A673 (cell line): Measurements from ENCODE around the gene SARDH.

Source experiments
- EZH2 ChIP-seq: fragments of 200-600 bp; sonication (generic); IDR thresholded peaks from 2 replicates; pipeline ENCODE4 v1.6.1; 2017; ENCODE audit warnings: borderline replicate concordance, low read depth, mild to moderate bottlenecking, mixed read lengths, antibody characterized with exemption, low read length; ENCODE audit not compliant: poor library complexity, severe bottlenecking
- TF ChIP-seq, protein P1 (sequence below): fragments of 300-800, 200-600 bp; sonication (generic); conservative IDR thresholded peaks from 2 replicates; pipeline ENCODE4 v1.5.1; 2017; ENCODE audit warnings: low read depth, mild to moderate bottlenecking, antibody characterized with exemption, low read length, moderate library complexity, mixed read lengths

- TF ChIP-seq, protein P1, sequence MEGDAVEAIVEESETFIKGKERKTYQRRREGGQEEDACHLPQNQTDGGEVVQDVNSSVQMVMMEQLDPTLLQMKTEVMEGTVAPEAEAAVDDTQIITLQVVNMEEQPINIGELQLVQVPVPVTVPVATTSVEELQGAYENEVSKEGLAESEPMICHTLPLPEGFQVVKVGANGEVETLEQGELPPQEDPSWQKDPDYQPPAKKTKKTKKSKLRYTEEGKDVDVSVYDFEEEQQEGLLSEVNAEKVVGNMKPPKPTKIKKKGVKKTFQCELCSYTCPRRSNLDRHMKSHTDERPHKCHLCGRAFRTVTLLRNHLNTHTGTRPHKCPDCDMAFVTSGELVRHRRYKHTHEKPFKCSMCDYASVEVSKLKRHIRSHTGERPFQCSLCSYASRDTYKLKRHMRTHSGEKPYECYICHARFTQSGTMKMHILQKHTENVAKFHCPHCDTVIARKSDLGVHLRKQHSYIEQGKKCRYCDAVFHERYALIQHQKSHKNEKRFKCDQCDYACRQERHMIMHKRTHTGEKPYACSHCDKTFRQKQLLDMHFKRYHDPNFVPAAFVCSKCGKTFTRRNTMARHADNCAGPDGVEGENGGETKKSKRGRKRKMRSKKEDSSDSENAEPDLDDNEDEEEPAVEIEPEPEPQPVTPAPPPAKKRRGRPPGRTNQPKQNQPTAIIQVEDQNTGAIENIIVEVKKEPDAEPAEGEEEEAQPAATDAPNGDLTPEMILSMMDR = no peak
- TF ChIP-seq EZH2 = no peak
Observed at GRCh38 chr9:133735931-133736330, 2.2 kb downstream of the SARDH start.
